K562 treated with DMSO at 1 percent for 48 hours (cell line): ENCODE measurements around the gene COQ10A. TPM values are rescaled to one million over a fixed set of nuclear protein-coding genes. Genes with fewer than 3 reads are reported as not detected.

Experiments
- total RNA-seq: library from RNA; unstranded; fragments of 300-600 nt; gene quantifications from 2 replicates; pipeline ENCODE4 v1.2.3, GENCODE V29; 2022; ENCODE audit warnings: low replicate concordance; ENCODE audit errors: extremely low read depth

Gene COQ10A
- not detected in 2 replicates for total RNA-seq

DNA sequence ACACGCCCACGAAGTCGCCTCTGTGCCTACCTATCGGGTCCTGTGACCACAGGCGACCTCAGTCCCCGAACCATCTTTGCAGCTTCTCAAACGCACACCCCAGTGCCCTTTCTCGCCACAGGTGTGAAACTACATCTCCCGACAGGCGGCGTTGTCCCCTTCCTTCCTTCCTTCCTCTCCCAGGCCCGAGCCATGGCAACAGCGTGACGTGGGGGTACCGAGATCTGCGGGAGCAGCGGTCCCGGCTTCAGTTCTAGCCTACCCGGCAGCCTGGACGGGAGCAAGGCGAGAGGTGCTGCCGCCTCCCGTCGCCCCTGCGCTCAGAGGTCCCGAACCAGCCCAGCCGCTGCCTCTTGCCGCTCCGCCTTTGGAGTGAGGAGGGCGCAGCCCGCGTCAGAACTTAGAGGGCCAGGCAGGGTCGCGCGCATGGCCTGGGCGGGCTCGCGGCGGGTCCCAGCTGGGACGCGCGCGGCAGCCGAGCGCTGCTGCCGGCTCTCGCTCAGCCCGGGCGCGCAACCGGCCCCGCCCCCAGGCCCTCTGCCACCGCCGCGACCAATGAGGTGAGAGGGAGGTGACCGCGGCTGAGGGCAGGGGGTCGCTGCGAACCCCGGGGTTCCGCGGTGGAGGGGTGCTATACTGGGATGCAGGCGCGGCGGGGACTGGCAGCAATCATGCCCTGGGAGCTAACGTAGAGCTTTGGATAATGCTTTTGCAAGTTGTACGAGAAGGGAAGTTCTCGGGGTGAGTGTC, at the start of gene COQ10A:
Gene COQ10A, plus strand, starts transcription at position 250 of the 750 bp plus-strand sequence. Its CDS starts 177 bp downstream, at position 427.

GRCh38 chr12:56221757-56222530, 44.8 kb upstream of the COQ10A start, which contains the start of gene RNF41:
Gene RNF41 (minus strand): TSS chr12:56221922. CDS start chr12:56214047, 7,875 bp downstream.

GRCh38 chr12:56224102-56224701, 42.5 kb upstream of the COQ10A start, which contains the start of gene NABP2:
Gene NABP2 (plus strand): TSS chr12:56224342. CDS start chr12:56224857, 515 bp downstream.

GRCh38 chr12:56229916-56230431, 36.8 kb upstream of the COQ10A start, which contains the start of gene SLC39A5:
Gene SLC39A5 (plus strand): TSS chr12:56230051. CDS start chr12:56231275, 1,224 bp downstream.

DNA sequence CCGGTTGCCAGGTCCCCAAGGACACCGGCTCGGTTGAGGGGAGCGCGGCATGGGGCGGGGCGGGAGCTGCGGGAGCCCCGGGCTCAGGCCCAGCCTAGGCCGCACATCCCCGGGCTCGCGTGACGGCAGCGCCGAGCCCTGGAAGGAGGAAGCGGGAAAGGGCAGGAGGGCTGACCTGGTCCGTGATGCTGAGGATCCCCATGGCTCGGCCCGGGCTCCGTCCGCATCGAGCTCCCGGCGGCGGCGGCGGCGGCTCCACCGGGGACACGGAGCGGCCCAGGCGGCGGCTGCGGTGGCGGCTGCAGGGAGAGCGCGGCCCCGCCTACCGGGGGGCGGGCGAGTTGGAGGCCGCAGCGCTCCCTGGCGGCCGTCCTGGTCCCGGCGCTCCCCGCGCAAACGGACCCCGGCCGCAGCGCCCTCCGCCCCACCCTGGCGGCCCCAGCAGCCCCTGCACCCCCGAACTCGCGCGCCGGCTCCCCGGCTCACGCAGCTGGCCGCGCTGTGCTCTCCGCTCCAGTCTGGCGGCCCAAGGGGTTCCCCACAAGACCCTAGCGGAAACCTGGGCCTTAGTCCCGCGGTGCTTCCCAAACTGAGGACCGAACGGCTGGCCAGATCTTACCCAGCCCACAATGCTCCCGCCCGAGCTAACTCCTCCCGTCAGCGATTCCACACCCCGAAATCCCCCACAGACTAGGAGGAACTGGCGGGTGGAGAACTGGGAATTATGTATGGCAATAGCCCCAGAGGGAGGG, 8.5 kb upstream of the COQ10A start, which contains the start of gene ANKRD52:
Gene ANKRD52, minus strand, starts transcription at position 317 of the 752 bp plus-strand sequence. Its CDS starts 115 bp downstream, at position 202.

GRCh38 chr12:56299853-56300643, 33.3 kb downstream of the COQ10A start, which contains the start of gene CS:
Gene CS (minus strand): TSS chr12:56300330. CDS start chr12:56300201, 129 bp downstream.

DNA sequence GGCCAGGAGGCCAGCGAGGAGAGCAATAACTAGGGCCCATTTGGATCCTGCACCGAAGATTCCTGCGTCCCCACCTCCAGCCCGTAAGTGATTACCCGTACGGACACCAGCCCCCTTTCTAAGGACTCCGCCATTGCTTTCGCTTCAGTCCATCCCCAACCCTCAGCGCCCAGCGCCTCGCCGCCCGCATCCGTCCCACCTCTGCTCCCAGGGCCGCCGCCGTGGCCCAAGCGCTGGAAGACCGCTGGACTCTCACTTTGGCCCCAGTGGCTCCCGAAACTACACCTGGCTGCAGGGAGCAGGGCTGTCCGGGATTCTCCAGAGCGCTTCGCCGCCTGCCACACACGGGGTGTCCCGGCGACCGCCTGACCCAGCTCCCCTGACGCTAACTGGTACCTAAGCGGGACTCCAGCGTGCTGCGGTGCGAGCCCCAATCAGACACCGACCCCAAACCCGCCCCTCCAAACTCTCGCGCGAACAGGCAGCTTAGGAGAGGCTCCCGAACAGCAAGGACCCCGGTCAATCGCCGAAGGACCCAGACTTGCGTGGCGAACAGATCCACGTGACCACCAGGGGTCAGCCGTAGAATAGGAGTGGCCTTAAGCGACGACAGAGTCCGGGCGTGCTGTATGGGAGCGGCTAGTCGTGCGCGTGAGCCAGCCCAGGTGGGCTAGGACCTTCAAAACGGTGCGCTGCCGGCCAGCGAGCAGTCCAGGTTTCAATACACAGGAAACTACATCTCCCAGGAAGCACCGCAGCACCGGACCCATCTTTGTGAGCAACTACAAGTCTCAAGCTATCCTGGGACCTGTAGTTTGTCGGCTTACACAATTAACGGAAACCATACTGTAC, 49.1 kb downstream of the COQ10A start, which contains the start of gene CNPY2:
Gene CNPY2, minus strand, starts transcription at position 367 of the 852 bp plus-strand sequence. CDS start 771 bp downstream, outside the sequence.

Other genes starting within 250 kb of the COQ10A start
- not detected in 2 replicates for gene IKZF4, start 245.9 kb upstream of the COQ10A start, total RNA-seq
- gene RPS26, start 225.0 kb upstream of the COQ10A start, total RNA-seq, result not detected in 2 replicates
- not detected in 2 replicates for gene ERBB3, start 186.8 kb upstream of the COQ10A start, total RNA-seq
- not detected in 2 replicates for gene PA2G4, start 162.4 kb upstream of the COQ10A start, total RNA-seq
- 6,813 TPM in 1 of 2 replicates, not detected in the other for gene RPL41, start 150.3 kb upstream of the COQ10A start, total RNA-seq
- not detected in 2 replicates for gene ZC3H10, start 148.7 kb upstream of the COQ10A start, total RNA-seq
- 641 TPM in 1 of 2 replicates, not detected in the other for gene ESYT1, start 138.7 kb upstream of the COQ10A start, total RNA-seq
- not detected in 2 replicates for gene MYL6B, start 114.4 kb upstream of the COQ10A start, total RNA-seq
- gene MYL6, start 108.6 kb upstream of the COQ10A start, total RNA-seq, result 1,727 TPM in 1 of 2 replicates, not detected in the other
- gene SMARCC2, start 77.5 kb upstream of the COQ10A start, total RNA-seq, result not detected in 2 replicates
- not detected in 2 replicates for gene RNF41, start 45.0 kb upstream of the COQ10A start, total RNA-seq
- gene NABP2, start 42.6 kb upstream of the COQ10A start, total RNA-seq, result not detected in 2 replicates
- not detected in 2 replicates for gene SLC39A5, start 36.9 kb upstream of the COQ10A start, total RNA-seq
- not detected in 2 replicates for gene ANKRD52, start 8.6 kb upstream of the COQ10A start, total RNA-seq
- gene CS, start 33.4 kb downstream of the COQ10A start, total RNA-seq, result 326 TPM in 1 of 2 replicates, not detected in the other
- gene CNPY2, start 49.0 kb downstream of the COQ10A start, total RNA-seq, result not detected in 2 replicates
- gene PAN2, start 67.1 kb downstream of the COQ10A start, total RNA-seq, result not detected in 2 replicates
- gene IL23A, start 71.9 kb downstream of the COQ10A start, total RNA-seq, result not detected in 2 replicates
- not detected in 2 replicates for gene STAT2, start 93.2 kb downstream of the COQ10A start, total RNA-seq
- not detected in 2 replicates for gene APOF, start 95.9 kb downstream of the COQ10A start, total RNA-seq
- gene TIMELESS, start 182.5 kb downstream of the COQ10A start, total RNA-seq, result not detected in 2 replicates
- not detected in 2 replicates for gene MIP, start 187.7 kb downstream of the COQ10A start, total RNA-seq
- not detected in 2 replicates for gene SPRYD4, start 201.6 kb downstream of the COQ10A start, total RNA-seq
- gene GLS2, start 221.2 kb downstream of the COQ10A start, total RNA-seq, result not detected in 2 replicates